Measurements from ENCODE around the gene SLC2A10.

SLC2A10 gene

DNA sequence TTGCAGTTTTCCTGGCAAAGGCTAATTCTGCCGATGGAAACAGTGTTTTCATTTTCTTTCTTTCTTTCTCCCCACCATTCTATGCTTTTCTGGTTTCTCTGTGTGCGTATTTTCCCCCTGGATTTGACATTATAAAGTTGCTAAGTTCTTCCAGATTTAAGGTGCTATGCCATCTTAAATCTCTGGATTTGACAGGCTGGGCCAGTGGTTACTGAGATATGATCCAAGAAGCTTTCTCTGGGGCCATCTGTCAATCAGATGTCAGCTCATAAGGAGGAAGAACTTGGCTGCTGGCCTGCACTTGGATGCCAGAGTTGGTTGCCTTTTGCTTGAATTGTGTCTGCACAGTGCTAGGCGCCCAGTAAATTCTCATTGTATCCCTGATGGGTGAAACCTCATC is 39.7 kb downstream of the SLC2A10 start:
- Histone ChIP-seq H4K20me1 (ENCODE audit: low read depth, low read length) (no peaks in the 10 kb centered on the region), H2AFZ (ENCODE audit: low read depth, low read length, severe bottlenecking) (no peak overlapping the region), H3K4me2 (ENCODE audit: low read depth, low read length, poor library complexity, severe bottlenecking) (no peak overlapping the region), H3K36me3 (ENCODE audit: low read length) (no peaks in the 10 kb centered on the region), H3K9me2 (replicated peaks; ENCODE audit: insufficient read depth, low read length) (no peaks in the 10 kb centered on the region), H3K79me2 (ENCODE audit: insufficient read depth, low read length) (no peaks in the 10 kb centered on the region), H3F3A (ENCODE audit: insufficient read depth) (no peaks in the 10 kb centered on the region), H3K9me3 (ENCODE audit: insufficient read depth, low read length) (no peaks in the 10 kb centered on the region), H3K27me3 (ENCODE audit: low read length) (0 out of 2 replicates have a peak, but pooled peaks cover 2% of the 10 kb centered on the region), H3K27ac (ENCODE audit: low read depth, low read length) (no peak overlapping the region), H3K4me3 (ENCODE audit: insufficient read depth, low read length, poor library complexity, severe bottlenecking) (no peak overlapping the region), H3K9ac (ENCODE audit: low read length) (no peak overlapping the region)
- TF ChIP-seq, protein P1, sequence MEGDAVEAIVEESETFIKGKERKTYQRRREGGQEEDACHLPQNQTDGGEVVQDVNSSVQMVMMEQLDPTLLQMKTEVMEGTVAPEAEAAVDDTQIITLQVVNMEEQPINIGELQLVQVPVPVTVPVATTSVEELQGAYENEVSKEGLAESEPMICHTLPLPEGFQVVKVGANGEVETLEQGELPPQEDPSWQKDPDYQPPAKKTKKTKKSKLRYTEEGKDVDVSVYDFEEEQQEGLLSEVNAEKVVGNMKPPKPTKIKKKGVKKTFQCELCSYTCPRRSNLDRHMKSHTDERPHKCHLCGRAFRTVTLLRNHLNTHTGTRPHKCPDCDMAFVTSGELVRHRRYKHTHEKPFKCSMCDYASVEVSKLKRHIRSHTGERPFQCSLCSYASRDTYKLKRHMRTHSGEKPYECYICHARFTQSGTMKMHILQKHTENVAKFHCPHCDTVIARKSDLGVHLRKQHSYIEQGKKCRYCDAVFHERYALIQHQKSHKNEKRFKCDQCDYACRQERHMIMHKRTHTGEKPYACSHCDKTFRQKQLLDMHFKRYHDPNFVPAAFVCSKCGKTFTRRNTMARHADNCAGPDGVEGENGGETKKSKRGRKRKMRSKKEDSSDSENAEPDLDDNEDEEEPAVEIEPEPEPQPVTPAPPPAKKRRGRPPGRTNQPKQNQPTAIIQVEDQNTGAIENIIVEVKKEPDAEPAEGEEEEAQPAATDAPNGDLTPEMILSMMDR (IDR thresholded peaks at IDR 0.05; ENCODE audit: insufficient read depth, low read length, poor library complexity, severe bottlenecking) = no peak
- TF ChIP-seq EZH2phosphoT487 (conservative IDR thresholded peaks at IDR 0.05; ENCODE audit: low read length) = no peak

DNA sequence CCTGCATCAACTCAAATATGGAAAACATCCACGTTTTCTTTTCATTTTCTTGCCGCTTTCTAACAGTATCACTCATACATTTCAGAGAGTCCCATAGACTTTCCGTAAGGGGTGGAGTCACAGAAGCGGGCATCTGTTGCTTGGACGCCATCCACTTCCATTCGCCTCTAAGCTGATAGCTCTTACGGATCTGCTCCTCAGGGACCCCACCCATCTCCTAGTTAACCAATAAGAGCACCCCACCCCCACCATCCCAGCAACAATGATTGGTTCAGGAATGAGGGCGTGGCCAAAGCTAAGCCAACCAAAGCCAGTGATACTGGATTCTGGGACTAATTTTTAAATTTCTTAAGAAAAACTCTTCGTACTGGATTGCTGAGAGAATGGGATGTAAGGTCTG is 42.4 kb downstream of the SLC2A10 start:
- Histone ChIP-seq H3K4me3 (ENCODE audit: insufficient read depth, low read length, poor library complexity, severe bottlenecking) (no peak overlapping the region), H3K4me2 (ENCODE audit: low read depth, low read length, poor library complexity, severe bottlenecking) (no peak overlapping the region), H4K20me1 (ENCODE audit: low read depth, low read length) (no peaks in the 10 kb centered on the region), H3K36me3 (ENCODE audit: low read length) (no peaks in the 10 kb centered on the region), H3K79me2 (ENCODE audit: insufficient read depth, low read length) (no peaks in the 10 kb centered on the region), H3K9ac (ENCODE audit: low read length) (no peak overlapping the region), H2AFZ (ENCODE audit: low read depth, low read length, severe bottlenecking) (no peak overlapping the region), H3K9me2 (replicated peaks; ENCODE audit: insufficient read depth, low read length) (no peaks in the 10 kb centered on the region), H3K27me3 (ENCODE audit: low read length) (0 out of 2 replicates have a peak, but pooled peaks cover 2% of the 10 kb centered on the region), H3K27ac (ENCODE audit: low read depth, low read length) (no peak overlapping the region), H3K9me3 (ENCODE audit: insufficient read depth, low read length) (no peaks in the 10 kb centered on the region), H3F3A (ENCODE audit: insufficient read depth) (no peaks in the 10 kb centered on the region)
- TF ChIP-seq, protein P1 (IDR thresholded peaks at IDR 0.05; ENCODE audit: insufficient read depth, low read length, poor library complexity, severe bottlenecking) = no peak
- no peak for TF ChIP-seq EZH2phosphoT487 (conservative IDR thresholded peaks at IDR 0.05; ENCODE audit: low read length)

DNA sequence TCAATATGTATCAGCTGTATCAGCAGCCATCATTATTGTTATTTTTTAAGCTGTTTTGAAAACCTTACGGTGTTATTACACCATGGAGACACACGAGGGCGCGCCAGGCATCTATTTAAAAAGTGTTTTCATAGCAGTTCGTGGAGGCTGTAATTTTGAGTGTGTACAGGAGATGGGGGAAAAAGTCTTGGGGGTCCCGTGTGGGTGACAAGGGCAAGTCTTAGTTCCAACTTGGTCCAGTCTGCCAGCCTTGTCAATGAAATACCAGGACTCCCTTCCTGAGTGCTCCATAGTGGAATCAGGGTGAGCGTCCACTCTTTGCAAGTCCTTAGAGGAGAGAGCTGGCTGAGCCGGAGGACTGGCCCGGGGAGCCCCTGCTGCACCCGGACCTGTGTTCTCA is 43.3 kb downstream of the SLC2A10 start:
- TF ChIP-seq, protein P1 (IDR thresholded peaks at IDR 0.05; ENCODE audit: insufficient read depth, low read length, poor library complexity, severe bottlenecking) = peak; percentile 58
- TF ChIP-seq EZH2phosphoT487 (conservative IDR thresholded peaks at IDR 0.05; ENCODE audit: low read length) = no peak
- Histone ChIP-seq H3F3A (ENCODE audit: insufficient read depth) (no peaks in the 10 kb centered on the region), H3K27ac (ENCODE audit: low read depth, low read length) (no peak overlapping the region), H3K4me2 (ENCODE audit: low read depth, low read length, poor library complexity, severe bottlenecking) (no peak overlapping the region), H3K4me3 (ENCODE audit: insufficient read depth, low read length, poor library complexity, severe bottlenecking) (no peak overlapping the region), H4K20me1 (ENCODE audit: low read depth, low read length) (no peaks in the 10 kb centered on the region), H3K27me3 (ENCODE audit: low read length) (0 out of 2 replicates have a peak, but pooled peaks cover 2% of the 10 kb centered on the region), H3K9ac (ENCODE audit: low read length) (no peak overlapping the region), H3K9me2 (replicated peaks; ENCODE audit: insufficient read depth, low read length) (no peaks in the 10 kb centered on the region), H3K36me3 (ENCODE audit: low read length) (no peaks in the 10 kb centered on the region), H3K9me3 (ENCODE audit: insufficient read depth, low read length) (no peaks in the 10 kb centered on the region), H3K79me2 (ENCODE audit: insufficient read depth, low read length) (no peaks in the 10 kb centered on the region), H2AFZ (ENCODE audit: low read depth, low read length, severe bottlenecking) (no peak overlapping the region)
